Activated T-cell treated with anti-CD3 and anti-CD28 coated beads for 1 hour (primary cell): ENCODE measurements around the gene AEBP1.

Experiments
- DNase-seq: peaks from one replicate; pipeline ENCODE4 v3.0.0-alpha.2; 2020; ENCODE audit warnings: low read depth

Gene AEBP1

GRCh38 chr7:44084701-44085100 lies 19.4 kb upstream of the AEBP1 start:
- DNase-seq = no peak

- DNase-seq = no peak
These were observed 18.6 kb upstream of the AEBP1 start for GRCh38 chr7:44085546-44085945.

DNA sequence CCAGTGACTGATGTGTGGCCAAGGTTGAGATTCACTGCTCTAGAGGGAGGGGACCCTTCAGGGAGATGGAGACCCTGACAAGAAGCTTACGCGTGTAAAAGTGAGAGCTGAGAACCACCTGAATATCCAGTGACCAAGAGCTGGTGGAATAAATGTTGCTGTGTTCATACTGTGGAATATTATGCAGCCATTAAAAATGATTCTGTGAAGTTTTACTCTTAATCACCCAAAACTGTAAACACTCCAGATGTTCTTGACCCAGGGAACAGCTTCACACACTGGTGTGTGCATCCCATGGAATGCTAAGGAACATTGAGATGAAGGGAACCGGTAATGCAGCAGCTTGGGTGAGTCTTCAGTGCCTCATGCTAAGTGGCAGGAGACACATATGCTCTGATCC lies 17.5 kb upstream of the AEBP1 start:
- no peak for DNase-seq

DNA sequence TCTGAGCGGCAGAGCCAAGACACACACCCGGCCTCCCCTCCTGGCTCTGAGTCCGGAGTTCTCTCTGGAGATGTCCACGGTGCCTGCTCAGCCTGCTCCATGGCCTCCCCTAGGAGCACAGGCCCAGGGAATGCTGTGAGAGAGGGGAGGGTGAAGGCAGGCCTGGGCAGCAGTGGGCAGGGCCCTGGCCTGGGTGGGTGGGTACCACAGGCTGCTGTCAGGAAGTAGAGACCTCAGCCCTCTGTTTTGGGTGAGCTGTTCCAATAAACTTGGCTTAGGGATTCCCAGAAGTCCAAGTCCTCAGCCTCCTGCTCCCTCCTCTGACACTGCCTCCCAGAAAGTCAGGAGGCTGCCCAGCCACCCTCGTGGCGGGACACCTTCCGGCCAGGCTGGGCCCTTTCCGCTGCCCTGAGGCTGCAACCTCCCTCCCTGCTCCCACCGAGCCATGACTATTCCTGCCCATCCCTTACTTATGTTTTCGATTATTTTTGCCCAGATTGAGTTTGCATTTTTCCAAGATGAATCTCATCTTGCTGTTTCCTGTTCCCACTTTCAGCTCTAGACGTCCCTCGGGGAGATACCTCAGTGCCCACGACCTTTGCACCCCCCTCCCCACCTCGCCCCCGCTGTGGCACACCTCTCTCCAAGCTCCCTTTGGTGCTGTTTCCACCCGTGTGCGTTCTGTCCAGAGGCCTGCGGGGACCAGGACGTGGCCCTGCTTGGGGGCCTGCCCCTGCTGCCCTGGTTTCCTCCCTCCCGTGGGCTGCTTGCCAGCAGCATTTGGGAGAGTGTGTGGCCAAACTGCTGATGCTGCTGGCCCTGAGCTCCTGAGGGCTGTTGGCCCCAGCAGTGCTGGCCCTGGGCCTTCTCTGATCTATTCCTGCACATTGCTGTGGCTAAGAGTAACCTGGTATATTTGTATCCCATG lies 16.0 kb upstream of the AEBP1 start:
- no peak for DNase-seq

GRCh38 chr7:44093102-44093641 lies 11.0 kb upstream of the AEBP1 start:
- DNase-seq = no peak

- DNase-seq = no peak
These were observed 9.8 kb upstream of the AEBP1 start for GRCh38 chr7:44094365-44094764.

DNA sequence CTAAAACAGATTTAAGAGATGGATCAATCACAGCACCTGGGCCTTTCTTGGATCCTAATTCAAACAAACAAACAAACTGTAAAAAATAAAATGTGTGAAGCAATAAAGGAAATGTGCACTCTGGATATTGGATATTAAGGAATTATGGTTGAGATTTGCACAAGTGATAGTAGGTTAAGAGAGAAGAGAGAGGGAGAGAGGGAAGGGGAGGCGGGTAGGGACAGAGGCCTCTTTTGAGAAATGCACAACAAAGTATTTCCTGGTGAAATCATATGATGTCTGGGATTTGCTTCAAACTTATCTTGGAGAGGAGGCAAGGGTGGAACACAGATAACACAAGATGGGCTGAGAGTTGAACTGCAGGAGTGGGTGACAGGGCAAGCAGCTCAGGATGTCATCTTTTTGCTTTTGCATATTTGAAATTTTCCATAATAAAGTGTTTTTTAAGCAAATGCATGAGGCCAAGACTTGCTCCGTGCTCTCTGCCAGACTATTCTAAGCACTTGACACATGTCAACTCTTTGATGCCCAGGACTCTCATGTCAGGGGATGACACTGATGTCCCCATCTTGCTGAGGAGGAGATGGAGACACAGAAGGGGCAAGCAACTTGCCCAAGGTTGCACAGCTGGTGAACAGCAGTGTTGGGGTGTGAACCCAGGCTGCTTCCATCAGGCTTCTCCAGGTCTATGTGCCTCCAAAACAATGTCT lies 9.1 kb upstream of the AEBP1 start:
- no peak for DNase-seq

DNA sequence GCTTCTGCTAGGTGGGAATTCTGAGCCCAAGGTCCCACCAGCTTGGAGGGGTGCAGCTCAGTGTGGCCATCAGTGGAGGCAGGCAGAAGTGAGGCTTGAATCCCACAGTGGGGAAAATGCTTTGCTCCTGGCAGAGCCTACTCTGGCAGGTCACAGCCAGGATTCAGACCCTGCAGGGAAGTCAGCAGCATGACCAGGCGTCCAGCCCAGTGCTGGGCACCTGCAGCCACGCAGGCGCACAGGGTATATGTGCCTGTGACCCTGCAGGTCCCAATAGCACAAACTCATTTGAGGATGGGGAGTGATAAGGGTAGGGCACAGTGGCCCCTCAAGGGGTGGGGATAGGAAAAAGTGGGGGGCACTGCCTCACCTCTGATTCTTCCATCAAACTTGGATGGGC lies 8.4 kb upstream of the AEBP1 start:
- DNase-seq = no peak

DNA sequence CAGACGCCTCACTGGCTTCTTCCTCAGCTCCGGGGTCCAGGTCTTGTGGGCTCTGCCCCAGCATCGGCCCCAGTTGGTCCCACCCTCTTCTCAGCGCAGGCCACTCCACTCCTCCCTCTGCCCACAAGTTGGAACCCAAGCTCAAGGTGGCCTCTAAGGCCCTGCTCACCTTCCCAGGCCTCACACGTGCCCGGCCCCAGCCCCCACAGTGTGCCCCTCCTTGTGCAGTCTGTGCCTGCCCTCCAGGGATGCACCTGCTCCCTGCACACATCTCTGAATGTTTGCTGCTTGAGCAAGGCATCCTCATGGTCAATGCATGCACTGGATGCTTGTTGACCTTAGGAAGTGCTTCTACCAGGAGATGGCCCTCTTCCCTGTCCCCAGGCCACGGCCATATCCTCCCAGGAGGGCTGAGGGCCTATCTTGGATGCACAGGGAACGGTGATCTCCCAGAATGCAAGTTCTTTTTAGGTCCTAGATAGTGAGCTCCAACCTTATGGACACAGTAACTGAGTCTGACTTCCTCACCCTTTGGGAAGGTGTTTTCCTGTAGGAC lies 7.7 kb upstream of the AEBP1 start:
- no peak for DNase-seq

DNA sequence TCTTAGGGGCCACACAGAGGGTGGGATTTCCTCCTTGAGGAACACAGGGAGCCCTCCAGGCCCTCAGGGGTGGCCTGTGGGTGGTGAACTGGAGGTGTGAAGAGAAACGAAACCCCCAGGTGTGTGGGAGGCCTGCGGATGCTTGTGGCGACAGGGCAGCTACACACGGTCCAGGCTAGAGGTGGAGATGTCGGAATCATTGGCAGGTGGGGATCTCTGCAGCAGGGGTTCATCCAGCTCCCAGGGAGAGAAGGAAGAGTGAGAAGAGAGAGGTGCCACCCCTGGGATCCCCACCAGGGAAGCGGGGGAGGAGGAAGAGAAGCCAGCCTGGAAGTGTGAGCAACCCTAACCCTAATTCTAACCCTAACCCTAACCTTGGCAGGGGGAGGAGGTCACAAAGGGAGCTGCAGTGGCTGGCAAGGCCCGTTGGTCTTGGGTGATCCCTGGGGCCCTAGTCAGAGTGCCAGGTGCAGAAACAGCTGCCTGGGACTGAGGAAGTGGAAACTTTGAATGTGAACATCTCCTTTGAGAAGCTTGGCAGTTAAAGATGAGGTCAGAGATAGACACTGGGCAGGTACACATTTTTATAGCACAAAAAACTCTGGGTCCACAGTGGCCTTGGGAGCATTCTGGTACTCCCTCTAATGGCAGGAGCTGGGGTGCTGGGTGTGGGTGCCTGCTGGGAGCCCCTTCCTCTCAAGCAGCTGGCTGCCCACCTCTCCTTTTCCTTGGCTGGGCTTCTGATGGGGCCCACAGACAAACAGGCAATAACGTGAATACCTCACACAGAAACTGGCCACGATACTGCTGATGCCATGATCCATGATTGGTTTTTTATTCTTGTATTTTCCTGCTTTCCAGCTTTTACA lies 6.8 kb upstream of the AEBP1 start:
- DNase-seq = no peak

DNA sequence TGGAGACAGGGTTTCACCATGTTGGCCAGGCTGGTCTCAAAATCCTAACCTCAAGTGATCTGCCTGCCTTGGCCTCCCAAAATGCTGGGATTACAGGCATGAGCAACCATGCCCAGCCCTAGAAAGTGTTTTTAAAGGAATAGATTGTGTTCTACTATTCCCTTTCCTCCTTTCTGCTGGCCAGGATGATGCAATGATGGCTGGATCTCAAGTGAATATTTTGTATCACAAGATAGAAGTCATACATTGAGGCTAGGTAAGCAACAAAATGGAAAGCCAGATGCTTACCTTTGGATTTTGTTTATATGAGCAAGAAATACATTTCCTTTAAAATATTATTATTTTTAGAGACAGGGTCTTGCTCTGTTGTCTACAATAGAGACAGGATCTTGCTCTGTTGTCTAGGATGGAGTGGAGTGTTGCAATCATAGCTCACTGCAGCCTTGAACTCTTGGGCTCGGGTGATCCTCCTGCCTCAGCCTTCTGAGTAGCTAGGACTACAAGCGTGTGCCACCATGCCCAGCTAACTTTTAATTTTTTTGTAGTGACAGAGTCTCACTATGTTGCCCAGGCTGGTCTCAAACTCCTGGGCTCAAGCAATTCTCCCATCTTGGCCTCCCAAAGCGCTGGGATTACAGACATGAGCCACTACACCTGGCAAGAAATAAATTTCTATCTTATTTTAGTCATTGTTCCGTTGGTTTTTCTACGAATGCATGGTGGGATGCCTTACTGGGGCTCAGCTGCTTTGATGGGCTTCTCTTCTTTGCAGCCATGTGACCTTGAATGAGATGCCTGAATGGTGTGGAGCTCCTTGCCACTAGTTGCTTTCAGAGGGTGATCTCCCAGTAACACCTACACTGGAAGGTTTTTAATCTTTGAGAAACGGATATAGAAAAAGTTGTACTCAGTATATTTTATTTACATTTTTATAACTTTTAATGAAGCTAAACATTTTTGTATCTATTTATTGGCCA lies 5.8 kb upstream of the AEBP1 start:
- DNase-seq = no peak

DNA sequence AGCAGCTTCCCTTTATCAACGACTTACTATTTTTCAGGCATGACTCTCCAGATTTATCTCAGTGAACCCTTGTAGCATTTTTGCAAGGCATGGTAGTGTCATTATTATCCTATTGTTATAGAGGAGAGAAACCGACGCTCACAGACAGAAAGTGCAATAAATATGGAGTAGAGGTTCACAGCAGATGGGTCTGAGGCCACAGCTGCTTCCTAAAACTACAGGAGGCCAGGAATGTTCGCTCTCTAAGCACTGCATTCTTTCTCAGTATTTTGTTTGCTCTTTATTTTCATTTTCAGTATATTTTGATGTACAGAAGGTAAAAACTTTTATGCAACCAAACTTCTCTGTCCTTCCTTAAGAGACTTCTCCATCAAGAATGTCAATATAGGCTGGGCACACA lies 4.5 kb upstream of the AEBP1 start:
- no peak for DNase-seq

DNA sequence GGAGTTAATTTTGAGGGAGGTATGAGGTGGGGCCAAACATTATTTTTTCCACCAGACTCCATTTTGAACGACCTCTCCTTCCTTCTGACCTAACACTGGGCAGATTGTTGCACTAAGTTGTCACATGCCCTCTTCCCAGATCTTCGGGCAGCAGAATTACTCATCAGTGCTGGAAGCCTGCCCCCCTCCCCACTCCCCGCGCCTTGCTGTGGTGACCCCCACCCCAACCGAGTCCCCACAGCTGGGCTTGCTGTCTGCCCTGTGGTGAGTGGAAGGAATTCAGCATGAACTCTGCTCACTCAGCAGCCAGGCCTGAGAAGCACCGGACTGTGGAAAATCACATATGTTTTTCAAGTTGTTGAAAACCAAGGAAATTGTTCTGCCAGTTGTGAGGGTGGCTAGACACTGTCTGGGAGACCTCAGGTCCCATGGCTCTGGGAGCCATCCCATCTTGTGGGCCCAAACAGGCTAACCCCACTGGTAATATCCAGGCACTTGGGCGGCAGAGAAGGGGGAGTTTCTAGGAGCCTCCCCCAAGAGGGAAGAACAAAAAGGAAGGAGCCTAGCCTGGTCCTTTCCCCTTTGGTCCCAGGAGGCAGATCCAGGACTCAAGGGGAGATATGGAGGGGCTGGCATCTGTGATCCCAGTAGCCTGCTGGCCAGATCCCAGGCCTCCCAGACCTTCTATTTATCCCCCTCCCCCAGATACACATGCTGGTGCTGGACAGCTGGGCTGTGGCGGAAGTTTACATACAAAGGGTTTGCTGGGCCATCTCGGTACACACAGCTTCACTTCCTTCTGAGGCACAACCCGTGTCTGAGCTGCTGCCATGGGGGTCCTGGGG lies 3.5 kb upstream of the AEBP1 start:
- no peak for DNase-seq

GRCh38 chr7:44101303-44101965 lies 2.7 kb upstream of the AEBP1 start:
- no peak for DNase-seq

DNA sequence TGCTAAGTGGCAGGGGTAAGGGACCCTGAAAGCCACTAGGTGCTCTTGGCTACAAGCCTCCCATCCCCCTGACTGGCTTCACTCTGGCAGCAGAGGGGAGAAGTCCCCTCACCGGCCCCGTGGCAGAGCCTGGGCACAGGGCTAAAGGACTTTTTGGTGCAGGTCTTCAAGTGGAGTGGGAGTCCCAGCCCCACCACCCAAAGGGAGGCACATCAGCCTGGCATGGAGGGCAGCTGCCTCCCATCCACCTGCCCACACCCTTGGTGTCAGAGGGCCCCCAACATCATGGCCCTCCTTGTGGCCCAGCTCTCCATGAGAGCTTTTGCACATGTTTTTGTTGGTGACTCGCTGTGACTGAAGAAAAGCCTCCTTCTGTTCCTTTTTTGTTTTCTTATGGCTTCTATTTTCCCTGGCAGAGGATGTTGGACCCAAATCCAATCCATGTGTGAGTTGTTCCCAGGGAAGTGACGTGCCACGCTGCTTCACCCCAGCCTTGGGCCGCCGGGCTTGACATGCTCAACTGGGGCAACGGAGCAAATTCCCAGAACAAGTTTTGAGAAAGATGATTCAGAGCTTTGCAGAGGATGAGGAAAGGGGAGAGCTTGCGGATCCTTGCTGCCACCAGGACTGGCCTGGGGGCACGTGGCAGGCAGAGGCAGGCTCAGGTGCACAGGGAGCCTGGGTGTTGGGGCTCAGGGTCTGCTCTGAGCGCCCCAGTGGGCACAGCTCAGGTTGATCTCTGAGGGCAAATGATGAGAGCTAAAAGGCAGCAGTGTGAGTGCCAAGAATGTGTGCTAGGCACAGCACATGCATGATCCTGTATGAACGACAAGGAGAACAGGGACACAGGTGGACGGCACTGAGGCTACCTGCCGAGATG lies 1.9 kb upstream of the AEBP1 start:
- DNase-seq = no peak

- DNase-seq = no peak
These were observed 1.1 kb upstream of the AEBP1 start for GRCh38 chr7:44102846-44103565.

- DNase-seq = no peak
These were observed 601 bp upstream of the AEBP1 start for GRCh38 chr7:44103566-44103922.
